ENCODE data around the gene CD247. TPM values are rescaled to one million over a fixed set of nuclear protein-coding genes. Genes with fewer than 3 reads are reported as not detected.
A peak's percentile ranks its signal among the peaks of the same experiment; 100 is the strongest.

The CD247 gene
- total and polyA plus RNA-seq, 2 of the 13 experiments (the other 11 are each of a cell fraction or from before 2014, with no cell fraction given), result 0.20 TPM; not detected in 1

DNA sequence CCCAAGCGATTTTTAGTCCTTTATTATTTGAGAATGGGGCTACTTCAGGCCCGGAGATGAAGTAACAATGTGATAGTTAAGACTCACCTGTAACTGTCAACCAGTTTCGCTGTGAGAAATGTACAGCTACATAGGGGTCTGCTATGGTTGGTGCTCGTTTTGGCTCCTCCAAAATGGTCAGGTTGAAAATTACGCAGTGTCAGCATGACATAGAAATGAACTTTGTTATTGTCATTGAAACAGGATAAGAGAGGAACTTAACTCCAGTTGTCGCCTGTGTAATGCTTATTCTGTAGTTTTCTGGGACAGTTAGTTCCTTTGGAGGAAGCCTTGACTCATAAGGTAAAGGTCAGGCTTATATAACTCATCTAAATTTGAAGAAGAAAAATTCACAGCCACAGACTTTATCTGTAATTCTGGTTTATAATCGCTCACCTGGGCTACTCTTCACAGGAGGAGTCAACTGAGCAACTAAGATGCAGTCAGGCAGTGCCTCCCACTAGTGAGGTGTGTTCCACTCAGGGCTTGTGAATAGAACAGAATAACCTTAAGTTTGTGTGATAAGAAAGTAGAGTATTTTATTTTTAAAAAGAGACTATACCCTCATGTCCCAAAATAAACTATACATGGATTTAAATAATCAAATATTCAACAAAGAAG lies 130.9 kb downstream of the CD247 start (continued):
- no peak for TF ChIP-seq ZNF781 (CRISPR knock-in tag; IDR thresholded peaks at IDR 0.05; ENCODE audit: borderline replicate concordance, not compliant biosample characterization)
- TF ChIP-seq, protein P1, sequence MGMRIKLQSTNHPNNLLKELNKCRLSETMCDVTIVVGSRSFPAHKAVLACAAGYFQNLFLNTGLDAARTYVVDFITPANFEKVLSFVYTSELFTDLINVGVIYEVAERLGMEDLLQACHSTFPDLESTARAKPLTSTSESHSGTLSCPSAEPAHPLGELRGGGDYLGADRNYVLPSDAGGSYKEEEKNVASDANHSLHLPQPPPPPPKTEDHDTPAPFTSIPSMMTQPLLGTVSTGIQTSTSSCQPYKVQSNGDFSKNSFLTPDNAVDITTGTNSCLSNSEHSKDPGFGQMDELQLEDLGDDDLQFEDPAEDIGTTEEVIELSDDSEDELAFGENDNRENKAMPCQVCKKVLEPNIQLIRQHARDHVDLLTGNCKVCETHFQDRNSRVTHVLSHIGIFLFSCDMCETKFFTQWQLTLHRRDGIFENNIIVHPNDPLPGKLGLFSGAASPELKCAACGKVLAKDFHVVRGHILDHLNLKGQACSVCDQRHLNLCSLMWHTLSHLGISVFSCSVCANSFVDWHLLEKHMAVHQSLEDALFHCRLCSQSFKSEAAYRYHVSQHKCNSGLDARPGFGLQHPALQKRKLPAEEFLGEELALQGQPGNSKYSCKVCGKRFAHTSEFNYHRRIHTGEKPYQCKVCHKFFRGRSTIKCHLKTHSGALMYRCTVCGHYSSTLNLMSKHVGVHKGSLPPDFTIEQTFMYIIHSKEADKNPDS (CRISPR knock-in tag; IDR thresholded peaks at IDR 0.05), result no peak
- TF ChIP-seq, protein P2, sequence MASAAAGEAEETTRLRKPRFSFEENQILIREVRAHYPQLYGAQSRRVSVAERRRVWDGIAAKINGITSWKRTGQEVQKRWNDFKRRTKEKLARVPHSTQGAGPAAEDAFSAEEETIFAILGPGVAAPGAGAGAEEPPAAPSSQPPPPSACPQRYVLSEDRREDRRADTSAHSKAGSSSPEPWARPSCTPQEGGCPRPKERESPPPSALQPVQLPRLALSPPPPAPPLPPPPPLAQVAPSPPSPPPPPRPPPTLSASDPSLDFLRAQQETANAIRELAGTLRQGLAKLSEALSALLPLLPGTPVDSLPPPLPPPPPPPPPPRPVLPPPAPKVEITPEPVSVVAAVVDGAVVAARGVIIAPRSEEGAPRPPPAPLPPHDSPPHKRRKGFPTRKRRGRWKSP (CRISPR knock-in tag; IDR thresholded peaks at IDR 0.05), result no peak
- TF ChIP-seq, protein P3, sequence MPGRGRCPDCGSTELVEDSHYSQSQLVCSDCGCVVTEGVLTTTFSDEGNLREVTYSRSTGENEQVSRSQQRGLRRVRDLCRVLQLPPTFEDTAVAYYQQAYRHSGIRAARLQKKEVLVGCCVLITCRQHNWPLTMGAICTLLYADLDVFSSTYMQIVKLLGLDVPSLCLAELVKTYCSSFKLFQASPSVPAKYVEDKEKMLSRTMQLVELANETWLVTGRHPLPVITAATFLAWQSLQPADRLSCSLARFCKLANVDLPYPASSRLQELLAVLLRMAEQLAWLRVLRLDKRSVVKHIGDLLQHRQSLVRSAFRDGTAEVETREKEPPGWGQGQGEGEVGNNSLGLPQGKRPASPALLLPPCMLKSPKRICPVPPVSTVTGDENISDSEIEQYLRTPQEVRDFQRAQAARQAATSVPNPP (CRISPR knock-in tag; IDR thresholded peaks at IDR 0.05), result no peak
- TF ChIP-seq MAFF (IDR thresholded peaks at IDR 0.05; ENCODE audit: low read depth, low read length), result peak; percentile 85
- TF ChIP-seq, protein P4, sequence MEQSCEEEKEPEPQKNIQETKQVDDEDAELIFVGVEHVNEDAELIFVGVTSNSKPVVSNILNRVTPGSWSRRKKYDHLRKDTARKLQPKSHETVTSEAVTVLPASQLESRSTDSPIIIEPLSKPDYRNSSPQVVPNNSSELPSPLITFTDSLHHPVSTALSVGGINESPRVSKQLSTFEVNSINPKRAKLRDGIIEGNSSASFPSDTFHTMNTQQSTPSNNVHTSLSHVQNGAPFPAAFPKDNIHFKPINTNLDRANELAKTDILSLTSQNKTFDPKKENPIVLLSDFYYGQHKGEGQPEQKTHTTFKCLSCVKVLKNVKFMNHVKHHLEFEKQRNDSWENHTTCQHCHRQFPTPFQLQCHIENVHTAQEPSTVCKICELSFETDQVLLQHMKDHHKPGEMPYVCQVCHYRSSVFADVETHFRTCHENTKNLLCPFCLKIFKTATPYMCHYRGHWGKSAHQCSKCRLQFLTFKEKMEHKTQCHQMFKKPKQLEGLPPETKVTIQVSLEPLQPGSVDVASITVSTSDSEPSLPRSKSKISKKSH (CRISPR knock-in tag; IDR thresholded peaks at IDR 0.05; ENCODE audit: borderline replicate concordance), result no peak
- no peak for TF ChIP-seq PITX1 (CRISPR knock-in tag; IDR thresholded peaks at IDR 0.05)
- TF ChIP-seq, protein P5, sequence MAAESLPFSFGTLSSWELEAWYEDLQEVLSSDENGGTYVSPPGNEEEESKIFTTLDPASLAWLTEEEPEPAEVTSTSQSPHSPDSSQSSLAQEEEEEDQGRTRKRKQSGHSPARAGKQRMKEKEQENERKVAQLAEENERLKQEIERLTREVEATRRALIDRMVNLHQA (CRISPR knock-in tag; IDR thresholded peaks at IDR 0.05), result no peak

Other genes starting within 250 kb of the CD247 start
- 19.1 and 31.3 TPM in 2 replicates for gene CREG1, start 35.2 kb upstream of the CD247 start, total RNA-seq (2016; rRNA removed; fragmentation: Illumina TruSeq; extraction: Trizol)
- gene CREG1, start 35.2 kb upstream of the CD247 start, polyA plus RNA-seq (2011; rRNA removed), result 26.9 and 33.5 TPM in 2 replicates
- not detected in 2 replicates for gene RCSD1, start 111.7 kb upstream of the CD247 start, total RNA-seq (2016; rRNA removed; fragmentation: Illumina TruSeq; extraction: Trizol)
- gene RCSD1, start 111.7 kb upstream of the CD247 start, polyA plus RNA-seq (2011; rRNA removed), result not detected in 2 replicates
- 43.9 and 68.7 TPM in 2 replicates for gene MPZL1, start 203.5 kb upstream of the CD247 start, total RNA-seq (2016; rRNA removed; fragmentation: Illumina TruSeq; extraction: Trizol)
- 38.0 and 40.1 TPM in 2 replicates for gene MPZL1, start 203.5 kb upstream of the CD247 start, polyA plus RNA-seq (2011; rRNA removed)